SKM-1 (cell line): ENCODE results near the gene TNFRSF14.

Experiments used
- DNase-seq: peaks from one replicate; lab custom pipeline; 2025; ENCODE audit not compliant: unreplicated experiment; lab: John Stamatoyannopoulos, UW

TNFRSF14 gene

DNA sequence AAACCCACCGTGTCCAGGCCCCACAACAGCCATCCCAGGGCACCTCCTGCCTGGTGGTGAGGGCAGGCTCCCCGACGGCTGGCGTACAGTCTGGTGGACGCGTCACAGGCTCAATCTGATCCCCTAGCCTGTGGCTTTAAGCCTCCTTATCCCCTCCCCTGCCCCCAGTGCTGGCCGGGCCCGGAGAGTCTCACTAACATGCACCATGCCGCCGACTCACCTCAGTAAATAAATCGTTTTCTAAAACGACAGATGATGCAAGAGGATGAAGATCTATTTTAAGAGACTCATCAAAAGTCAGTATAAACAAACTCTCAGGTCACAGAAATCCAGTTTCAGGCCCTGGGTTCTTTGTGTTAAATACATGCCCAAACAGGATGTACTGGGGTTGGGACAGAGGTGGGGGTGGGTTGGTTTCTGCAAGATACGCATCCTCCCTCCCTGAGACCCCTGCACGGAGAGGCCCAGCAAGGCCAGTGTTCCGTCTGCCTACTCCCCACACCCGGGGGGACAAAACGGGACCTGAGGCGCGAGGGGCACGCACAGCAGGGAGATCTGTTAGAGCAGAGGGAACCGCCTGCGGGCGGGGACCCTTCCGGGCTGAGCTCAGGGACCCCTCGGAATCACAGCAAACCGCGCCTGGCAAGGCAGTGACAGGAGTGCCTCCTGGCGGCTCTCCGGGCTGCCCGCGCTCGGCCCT lies 32.8 kb upstream of the TNFRSF14 start:
- DNase-seq, result no peak

- DNase-seq, result no peak
Measured at GRCh38 chr1:2523891-2524609, 32.1 kb upstream of the TNFRSF14 start.

DNA sequence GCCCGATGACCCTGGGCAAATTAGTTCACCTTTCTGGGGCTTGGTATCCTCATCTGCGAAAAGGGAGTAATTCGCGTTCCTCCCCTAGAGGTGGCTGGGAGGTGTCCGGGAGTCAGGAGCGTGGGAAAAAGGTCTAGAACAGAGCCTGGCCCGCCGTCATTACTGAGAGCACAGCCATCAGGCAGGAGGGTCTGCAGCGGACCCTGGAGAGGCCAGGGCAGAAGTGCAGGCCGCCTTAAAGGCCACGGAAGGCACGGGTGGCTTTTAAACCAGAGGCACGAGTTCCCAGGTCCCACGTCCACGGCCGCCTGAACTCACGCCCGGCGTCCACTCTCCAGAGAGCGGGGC lies 30.6 kb upstream of the TNFRSF14 start:
- DNase-seq, result no peak

DNA sequence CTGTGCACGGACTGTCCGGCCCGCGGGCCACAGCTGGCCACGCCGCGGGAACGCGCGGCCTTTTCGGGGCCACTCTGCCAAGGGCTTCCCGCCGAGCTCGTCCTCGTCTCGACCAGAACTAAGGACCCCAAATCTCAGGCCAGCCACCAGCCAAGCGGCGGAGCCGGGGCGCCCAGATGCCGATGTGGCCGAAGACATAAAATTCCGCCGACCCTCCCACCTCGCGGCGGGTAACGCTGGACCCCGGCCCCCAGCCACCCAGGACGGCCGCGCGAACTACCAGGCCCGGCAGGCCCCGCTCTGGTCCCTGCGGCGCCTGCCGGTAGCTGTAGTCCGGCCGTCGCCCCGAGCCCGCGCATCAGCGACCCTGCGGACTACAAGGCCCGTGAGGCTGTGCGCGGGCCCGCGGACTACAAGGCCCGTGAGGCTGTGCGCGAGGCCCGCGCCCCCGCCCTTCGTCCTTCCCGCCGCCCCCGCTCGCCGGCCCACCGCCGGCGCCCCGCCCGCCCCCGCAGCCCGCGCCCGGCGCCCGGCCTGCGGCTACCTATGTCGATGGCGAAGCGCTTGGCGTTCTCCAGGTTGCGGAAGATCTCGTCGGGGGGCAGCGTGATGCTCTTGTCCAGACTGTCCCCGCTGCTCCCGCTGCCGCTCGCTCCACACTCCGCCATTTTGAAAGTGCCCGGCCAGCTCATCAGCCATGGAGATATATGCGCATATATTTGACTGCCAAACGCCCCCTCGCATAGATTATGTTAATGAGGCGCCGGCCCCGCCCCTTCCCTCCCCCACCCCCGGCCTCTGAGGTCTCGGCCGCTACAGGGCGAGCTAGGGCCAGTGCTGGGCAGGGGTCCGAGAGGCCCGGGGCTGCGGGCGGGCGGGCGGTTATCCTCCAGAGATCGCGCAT lies 30.0 kb upstream of the TNFRSF14 start, which contains the start of gene PANK4:
PANK4 (minus strand) TSS at position 677 of the 904 bp plus-strand sequence; CDS start at position 668, 9 bp downstream.
- peak; percentile 67 for DNase-seq

GRCh38 chr1:2526824-2527555 lies 29.2 kb upstream of the TNFRSF14 start:
- no peak for DNase-seq

- DNase-seq, result no peak
Measured at GRCh38 chr1:2527556-2527860, 28.7 kb upstream of the TNFRSF14 start.

DNA sequence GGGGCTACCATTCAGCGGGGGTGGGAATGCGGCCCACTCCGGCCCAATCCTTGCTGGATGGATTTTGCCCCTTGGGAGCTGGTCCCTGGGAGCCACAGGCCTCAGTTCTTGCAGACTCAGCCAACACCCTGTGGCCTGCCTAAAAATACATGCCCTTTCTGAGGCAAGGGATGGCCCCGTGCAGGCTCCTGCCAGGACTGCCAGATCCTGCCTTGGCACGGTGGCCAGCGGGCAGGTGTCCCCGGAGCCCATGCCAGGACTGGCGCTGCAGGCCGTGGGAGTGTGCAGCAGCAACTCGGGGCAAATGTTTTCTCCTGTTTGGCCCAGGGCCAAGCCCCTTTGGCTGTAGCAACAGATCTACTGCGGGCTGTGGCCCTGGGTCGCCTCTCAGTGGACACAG lies 28.2 kb upstream of the TNFRSF14 start:
- DNase-seq, result no peak

GRCh38 chr1:2528611-2528965 lies 27.6 kb upstream of the TNFRSF14 start:
- no peak for DNase-seq

- DNase-seq, result no peak
Measured at GRCh38 chr1:2528966-2529783, 27.0 kb upstream of the TNFRSF14 start.

- no peak for DNase-seq
Measured at GRCh38 chr1:2529784-2530512, 26.2 kb upstream of the TNFRSF14 start, which contains the start of gene HES5. TSS of gene HES5 (minus strand) at chr1:2530263. CDS start at chr1:2530164, 99 bp downstream.

- DNase-seq, result no peak
Measured at GRCh38 chr1:2530513-2531361, 25.4 kb upstream of the TNFRSF14 start.

DNA sequence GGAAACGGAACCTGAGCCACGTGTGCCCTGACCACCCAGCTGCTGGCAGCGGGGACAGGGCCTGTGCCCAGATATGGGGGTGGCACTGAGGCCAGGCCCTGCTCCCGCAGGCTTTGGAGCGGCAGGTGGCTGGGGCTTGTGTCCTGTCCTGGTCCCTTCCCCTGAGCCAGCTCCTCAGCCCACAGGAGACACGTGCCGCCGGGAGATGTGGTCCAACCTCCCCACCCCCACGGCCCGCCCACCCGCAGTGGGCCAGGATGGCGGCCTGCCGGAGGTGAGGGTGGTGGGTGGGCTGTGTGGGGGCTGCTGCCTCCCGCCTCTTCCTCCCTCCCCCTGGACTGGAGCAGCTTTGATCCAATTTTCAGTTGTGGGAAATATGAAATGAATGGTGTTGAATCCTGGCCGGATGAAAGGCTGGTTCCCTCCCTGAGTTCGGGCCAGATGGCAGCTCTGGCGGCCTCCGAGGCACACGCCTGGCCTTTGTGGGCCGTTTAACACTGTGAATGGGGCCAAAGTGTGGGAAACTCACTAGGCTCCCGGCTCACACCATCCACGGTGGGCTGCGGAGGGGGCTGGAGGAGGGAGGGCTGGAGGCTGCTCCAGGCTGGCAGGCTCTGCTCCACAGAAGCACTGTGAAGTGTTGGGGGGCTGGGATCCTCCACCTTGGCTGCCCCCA lies 23.5 kb upstream of the TNFRSF14 start:
- DNase-seq, result no peak

- no peak for DNase-seq
Measured at GRCh38 chr1:2533365-2533764, 22.8 kb upstream of the TNFRSF14 start.

GRCh38 chr1:2534315-2534686 lies 21.9 kb upstream of the TNFRSF14 start:
- DNase-seq, result no peak

GRCh38 chr1:2534687-2535441 lies 21.3 kb upstream of the TNFRSF14 start:
- no peak for DNase-seq

DNA sequence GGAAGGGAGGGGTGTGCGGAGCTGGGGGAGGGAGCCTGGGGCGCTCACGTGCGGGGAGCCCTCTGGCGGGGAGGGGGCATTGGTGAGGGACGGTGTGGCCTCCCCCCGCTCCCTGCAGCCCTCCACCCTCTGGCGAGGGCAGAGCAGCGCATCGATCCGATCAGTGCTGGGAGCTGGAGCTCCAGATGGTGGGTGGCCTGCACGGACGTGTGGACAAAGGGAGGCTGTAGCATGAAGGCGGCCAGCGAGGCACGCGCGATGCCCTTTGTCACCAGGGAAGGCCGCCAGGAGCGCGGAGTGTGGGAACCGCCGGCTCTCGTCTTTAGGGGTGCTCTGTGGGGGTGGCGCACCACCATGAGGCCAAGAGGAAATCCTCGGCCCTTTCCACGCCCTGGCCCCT lies 20.7 kb upstream of the TNFRSF14 start:
- DNase-seq, result no peak

GRCh38 chr1:2535981-2536380 lies 20.2 kb upstream of the TNFRSF14 start:
- DNase-seq, result no peak

- DNase-seq, result no peak
Measured at GRCh38 chr1:2537784-2538115, 18.4 kb upstream of the TNFRSF14 start.
